ENCODE results near the gene ATP8A2.

DNA sequence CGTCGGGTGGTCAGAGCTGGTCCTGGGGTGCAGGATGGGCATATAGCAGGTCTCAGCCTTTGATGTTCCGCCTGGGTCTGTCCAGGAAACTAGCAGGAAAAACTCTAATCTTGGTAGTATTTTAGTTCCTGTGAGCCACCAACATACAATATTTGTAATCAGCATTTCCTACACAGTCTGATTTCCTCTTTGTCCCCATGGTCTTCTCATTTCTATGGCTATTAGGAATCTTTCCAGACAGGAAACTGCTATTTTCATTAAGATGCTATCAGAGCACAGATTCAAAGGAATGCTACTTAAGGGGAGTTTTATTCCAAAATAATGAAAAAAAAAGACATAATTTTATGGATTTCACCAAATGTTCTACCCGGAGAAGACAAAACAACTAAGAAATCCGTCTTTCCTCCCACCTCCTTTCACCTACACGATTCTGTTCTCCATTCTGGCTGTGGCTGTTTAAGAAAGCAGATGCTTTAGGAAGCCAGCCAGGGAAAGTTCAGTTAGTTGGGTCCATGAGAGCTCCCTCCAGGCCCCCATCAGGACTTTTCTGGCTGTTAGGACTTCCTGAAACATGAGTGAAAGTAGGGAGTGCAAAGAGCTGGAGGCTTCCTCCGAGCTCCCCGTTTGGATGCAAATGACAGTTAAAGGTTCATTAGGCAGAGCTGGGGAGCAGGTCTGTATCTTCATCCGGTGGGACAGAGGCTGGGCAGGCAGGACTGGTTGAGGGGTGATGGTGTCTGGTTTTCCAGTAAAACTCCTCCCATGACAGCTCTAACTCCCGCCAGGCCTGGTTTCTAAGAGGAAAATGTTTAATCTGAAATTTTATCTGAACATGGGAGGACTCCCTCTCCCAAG, 643.7 kb downstream of the ATP8A2 start:
- TF ChIP-seq POLR2A (IDR thresholded peaks at IDR 0.05; ENCODE audit: extremely low read depth, insufficient read length) (no peak), MAX (IDR thresholded peaks at IDR 0.05; ENCODE audit: low read depth, low read length) (no peak)
- TF ChIP-seq, protein P1, sequence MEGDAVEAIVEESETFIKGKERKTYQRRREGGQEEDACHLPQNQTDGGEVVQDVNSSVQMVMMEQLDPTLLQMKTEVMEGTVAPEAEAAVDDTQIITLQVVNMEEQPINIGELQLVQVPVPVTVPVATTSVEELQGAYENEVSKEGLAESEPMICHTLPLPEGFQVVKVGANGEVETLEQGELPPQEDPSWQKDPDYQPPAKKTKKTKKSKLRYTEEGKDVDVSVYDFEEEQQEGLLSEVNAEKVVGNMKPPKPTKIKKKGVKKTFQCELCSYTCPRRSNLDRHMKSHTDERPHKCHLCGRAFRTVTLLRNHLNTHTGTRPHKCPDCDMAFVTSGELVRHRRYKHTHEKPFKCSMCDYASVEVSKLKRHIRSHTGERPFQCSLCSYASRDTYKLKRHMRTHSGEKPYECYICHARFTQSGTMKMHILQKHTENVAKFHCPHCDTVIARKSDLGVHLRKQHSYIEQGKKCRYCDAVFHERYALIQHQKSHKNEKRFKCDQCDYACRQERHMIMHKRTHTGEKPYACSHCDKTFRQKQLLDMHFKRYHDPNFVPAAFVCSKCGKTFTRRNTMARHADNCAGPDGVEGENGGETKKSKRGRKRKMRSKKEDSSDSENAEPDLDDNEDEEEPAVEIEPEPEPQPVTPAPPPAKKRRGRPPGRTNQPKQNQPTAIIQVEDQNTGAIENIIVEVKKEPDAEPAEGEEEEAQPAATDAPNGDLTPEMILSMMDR (IDR thresholded peaks at IDR 0.05; ENCODE audit: low read depth, low read length) = no peak

Data from NB4 (cell line).